Fibroblast of villous mesenchyme (primary cell): ENCODE data around the gene FGGY. TPM values are rescaled to one million over a fixed set of nuclear protein-coding genes. Genes with fewer than 3 reads are reported as not detected.

Source experiments
- DNase-seq: peaks from one replicate; pipeline ENCODE4 v3.0.0-alpha.2; 2010; ENCODE audit warnings: low read depth
- H3K4me3 ChIP-seq: 2 replicates; pipeline ENCODE4 v1.5.1; 2011; ENCODE audit warnings: low read depth, mild to moderate bottlenecking, low read length
- total RNA-seq: library from RNA; depleted of rRNA; stranded (reverse); fragments of >200 nt; gene quantifications from 2 replicates; pipeline ENCODE4 v1.2.3, GENCODE V29; 2012
- TF ChIP-seq, protein P1 (sequence below): IDR thresholded peaks from 2 replicates; pipeline ENCODE4 v1.5.1; 2012; ENCODE audit warnings: low read depth, mild to moderate bottlenecking, low read length; ENCODE audit not compliant: insufficient read depth

FGGY gene
- total RNA-seq, 1 donor, result 11.7 TPM

DNA sequence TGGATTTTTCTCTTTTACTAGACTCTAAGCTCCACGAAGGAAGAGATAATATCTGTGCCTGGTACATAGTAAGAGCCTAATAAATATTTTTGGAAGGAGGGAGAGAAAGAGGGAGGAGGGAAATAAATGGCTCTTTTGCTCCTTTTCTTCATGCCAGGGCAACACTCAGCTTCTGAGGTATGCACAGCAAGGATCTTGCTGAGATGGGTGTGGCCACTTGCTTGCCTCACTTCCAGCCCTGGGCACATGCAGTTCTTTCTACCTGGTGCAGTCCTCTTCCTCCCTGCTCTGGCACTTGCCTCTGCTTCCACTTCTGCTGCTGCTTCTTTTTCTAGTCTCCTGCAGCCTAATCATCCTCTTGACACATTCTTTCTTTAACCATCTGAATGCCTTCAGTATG lies 148.1 kb downstream of the FGGY start:
- DNase-seq, result peak; percentile 46
- TF ChIP-seq, protein P1, sequence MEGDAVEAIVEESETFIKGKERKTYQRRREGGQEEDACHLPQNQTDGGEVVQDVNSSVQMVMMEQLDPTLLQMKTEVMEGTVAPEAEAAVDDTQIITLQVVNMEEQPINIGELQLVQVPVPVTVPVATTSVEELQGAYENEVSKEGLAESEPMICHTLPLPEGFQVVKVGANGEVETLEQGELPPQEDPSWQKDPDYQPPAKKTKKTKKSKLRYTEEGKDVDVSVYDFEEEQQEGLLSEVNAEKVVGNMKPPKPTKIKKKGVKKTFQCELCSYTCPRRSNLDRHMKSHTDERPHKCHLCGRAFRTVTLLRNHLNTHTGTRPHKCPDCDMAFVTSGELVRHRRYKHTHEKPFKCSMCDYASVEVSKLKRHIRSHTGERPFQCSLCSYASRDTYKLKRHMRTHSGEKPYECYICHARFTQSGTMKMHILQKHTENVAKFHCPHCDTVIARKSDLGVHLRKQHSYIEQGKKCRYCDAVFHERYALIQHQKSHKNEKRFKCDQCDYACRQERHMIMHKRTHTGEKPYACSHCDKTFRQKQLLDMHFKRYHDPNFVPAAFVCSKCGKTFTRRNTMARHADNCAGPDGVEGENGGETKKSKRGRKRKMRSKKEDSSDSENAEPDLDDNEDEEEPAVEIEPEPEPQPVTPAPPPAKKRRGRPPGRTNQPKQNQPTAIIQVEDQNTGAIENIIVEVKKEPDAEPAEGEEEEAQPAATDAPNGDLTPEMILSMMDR, result no peak
- no peak overlapping the region for H3K4me3 ChIP-seq

DNA sequence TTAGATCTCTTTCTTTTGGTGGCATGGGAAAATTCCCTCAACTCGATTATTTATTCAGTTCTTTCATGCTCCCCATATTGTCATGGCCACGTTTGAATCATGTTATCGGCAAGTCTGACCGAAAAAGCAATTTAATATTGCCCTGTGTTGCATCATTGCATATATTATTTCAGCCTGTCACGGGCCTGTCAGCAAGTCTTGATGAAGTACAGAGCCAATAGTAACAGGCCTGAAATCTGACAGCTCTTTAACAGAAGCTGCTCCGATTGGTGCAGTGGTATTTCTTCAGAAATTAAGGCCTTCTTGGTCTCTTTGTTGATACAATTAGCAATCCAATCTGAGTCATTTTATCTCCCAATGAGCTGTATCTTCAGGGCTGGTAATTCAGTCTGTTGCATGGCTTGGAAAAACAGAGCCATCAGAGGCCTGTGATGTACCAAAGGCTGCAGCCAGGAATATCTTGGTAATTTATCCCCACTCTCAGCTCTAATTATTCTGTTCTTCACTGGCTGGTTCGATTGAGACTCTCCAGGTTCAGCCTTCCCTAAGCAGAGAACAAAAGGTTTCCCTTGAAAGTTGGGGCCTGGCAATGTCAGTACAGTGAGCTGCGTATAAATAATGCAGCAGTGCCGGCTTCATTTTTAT lies 149.5 kb downstream of the FGGY start:
- no peak overlapping the region for H3K4me3 ChIP-seq
- TF ChIP-seq, protein P1, result no peak
- DNase-seq, result peak; percentile 76

DNA sequence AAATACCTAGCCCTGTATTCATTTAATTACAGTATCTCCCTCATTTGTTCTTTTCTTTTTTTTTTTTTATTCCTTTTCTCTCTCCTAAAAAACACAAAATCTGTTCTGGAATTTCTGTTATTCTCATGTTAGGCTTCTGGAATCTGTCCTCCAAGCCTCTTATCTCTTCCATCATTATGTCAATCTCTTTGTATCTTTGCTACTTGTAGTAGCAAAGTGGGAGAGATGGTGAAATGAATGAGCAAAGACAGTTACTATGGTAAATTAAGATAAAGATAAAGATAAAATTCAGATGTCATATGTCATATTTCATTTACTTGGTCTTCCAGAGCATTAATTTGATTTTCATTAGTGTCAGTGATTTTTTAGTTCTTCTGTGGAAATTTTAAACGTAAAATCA lies 155.1 kb downstream of the FGGY start:
- no peak for DNase-seq
- no peak overlapping the region for H3K4me3 ChIP-seq
- TF ChIP-seq, protein P1, result no peak

DNA sequence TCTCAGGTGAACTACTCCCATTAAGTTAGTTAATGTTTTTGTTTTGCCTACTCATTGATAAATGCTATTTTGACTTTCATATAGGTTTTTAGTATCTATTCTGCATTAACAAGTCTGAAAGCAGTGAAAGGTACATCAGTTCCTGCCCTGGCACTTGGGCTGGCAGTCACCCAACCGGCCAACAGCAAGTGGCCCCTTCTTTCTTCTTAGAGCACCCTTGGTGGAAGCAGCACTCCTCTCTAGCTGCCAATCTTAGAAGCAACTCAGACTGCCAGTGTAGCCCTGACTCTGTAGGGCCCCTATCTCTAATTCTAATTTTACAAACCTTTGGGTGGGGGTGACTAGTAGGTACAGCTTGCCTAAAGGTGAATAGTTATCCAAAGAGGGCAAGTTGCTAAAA lies 155.7 kb downstream of the FGGY start:
- TF ChIP-seq, protein P1, result no peak
- no peak for DNase-seq
- H3K4me3 ChIP-seq, result no peak overlapping the region

DNA sequence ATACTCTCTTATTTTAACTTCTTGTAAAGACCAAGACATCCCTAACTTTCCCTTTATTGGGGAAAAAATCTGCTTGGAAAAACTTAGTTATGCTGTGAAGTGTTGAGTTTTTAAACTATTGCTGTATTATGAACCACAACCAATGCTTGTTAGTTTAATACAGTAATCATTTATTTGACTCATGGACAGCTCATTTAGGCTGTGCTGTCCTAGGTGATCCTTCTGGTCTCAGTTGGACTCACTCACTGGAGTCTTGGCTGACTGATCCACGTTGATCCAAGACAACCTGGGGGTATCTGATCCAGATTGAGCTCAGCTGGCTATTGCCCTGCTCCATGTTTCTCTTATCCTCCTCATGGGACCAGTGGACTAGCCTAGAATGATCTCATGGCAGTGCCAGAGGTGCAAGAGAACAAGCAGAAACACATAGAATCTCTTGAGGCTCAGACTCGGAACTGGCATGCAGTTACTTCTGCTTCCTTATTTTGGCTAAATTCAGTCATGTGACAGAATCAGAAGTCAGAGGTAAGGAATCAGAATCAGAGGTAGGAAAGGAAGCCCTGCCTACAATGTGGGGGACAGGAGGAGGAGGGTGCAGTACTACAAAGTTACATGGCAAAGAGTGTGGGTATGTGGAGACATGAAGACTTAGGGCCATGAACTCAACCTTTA lies 156.5 kb downstream of the FGGY start:
- no peak overlapping the region for H3K4me3 ChIP-seq
- TF ChIP-seq, protein P1, result no peak
- no peak for DNase-seq

DNA sequence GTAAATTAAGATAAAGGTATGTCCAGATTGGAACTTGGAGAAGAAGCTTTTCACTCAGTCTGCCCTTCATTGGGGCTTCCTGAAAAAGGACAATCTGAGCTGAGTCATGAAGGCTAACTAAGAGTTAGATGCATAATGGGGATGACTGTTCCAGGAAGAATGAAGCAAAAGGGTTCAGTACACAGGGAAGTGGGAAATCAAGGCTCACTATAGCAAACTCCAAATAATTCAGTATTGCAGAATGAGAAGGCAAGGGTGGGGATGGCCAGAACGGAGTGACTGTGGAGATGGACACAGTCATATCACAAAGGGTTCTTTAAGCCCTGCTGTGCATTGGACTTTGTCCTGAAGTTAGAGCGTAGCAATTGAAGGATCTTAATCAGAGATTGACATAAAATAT lies 158.3 kb downstream of the FGGY start:
- no peak overlapping the region for H3K4me3 ChIP-seq
- DNase-seq, result no peak
- TF ChIP-seq, protein P1, result no peak
